GM20431 (cell line): Measurements from ENCODE around the gene MOSMO.
"Not testable (repeated sequence)": the region's sequence is repeated elsewhere in the genome, so short reads cannot be mapped to it uniquely, and the experiment has no call there.

Experiments
- in situ Hi-C: fragments of 300-500 bp; cut with MseI, MboI; formaldehyde crosslinking; loops from one replicate; pipeline ENCODE4 v1.15.0; 2020; ENCODE audit warnings: low sequenced_read_pairs; ENCODE audit not compliant: unreplicated experiment

MOSMO gene

DNA sequence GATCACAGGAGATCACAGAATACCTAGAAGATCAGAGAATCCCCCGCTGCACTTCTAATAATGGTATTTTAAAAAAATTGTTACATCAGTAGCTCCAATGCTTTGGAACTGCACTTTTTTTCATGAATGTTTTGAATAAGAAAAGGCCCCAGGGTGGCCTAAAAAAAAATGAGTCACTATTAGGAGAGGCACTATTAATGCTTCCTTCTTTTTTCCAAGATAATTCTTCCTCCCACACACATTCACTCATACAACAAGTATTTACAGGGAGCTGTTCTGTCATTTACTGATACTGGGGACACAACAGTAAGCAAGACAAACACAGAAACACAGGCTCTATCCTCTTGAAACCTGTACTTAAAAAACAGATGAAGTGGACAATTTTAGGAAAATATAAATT, 6.3 kb upstream of the MOSMO start:
- in situ Hi-C loops, result loop anchor here (5.0 kb wide), 1 partner anchor 76 kb away; no protein-coding TSS in a partner anchor

- in situ Hi-C loops, result loop anchor here (5.0 kb wide), 1 partner anchor 75 kb away; no protein-coding TSS in a partner anchor
Measured at GRCh38 chr16:22002047-22002446, 5.9 kb upstream of the MOSMO start.

- in situ Hi-C loops, result loop anchor here (5.0 kb wide), 1 partner anchor 74 kb away; no protein-coding TSS in a partner anchor
Measured at GRCh38 chr16:22003195-22003594, 4.7 kb upstream of the MOSMO start.

DNA sequence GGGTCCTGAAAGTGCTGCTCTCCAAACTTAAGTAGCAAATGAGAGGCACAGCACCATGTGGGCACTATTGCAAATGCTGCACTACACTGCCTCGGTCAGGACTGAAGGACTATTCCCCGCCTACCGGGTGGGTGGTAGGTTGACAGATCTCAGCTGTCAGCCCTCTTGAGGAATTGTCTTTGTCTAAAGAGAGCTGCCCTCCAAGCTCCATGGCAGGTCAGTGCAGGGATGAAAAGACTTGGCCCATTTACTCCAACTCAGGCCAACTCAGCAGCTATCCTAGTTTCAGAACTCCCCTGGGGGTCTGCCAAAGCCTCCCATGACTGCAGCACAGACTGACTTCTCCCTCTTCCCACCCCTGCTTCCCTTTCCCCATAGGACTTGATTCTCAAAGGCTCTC, 3.6 kb upstream of the MOSMO start:
- in situ Hi-C loops, result loop anchor here (5.0 kb wide), 1 partner anchor 73 kb away; no protein-coding TSS in a partner anchor

DNA sequence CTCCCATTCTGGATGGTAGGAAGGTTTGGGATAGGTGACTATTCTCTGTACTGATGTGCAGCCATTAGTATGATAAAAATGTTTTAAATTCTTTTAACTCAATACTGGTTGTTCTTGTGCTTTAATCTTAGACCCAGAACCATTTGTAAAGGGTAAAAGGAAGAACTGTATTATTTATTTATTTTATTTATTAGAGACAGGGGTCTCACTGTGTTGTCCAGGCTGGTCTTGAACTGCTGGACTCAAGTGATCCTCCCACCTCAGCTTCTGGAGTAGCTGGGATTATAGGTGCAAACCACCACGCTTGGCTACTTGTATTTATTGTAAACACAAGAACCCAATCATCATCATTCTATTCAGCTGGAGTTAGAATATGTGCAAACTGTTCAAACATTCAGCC, 2.2 kb upstream of the MOSMO start:
- in situ Hi-C loops, result no loop called here

- in situ Hi-C loops, result no loop called here
Measured at GRCh38 chr16:22006636-22007035, 1.3 kb upstream of the MOSMO start.

GRCh38 chr16:22007159-22007508, 777 bp upstream of the MOSMO start:
- in situ Hi-C loops, result no loop called here

- in situ Hi-C loops, result no loop called here
Measured at GRCh38 chr16:22008215-22009059, 526 bp downstream of the MOSMO start.

DNA sequence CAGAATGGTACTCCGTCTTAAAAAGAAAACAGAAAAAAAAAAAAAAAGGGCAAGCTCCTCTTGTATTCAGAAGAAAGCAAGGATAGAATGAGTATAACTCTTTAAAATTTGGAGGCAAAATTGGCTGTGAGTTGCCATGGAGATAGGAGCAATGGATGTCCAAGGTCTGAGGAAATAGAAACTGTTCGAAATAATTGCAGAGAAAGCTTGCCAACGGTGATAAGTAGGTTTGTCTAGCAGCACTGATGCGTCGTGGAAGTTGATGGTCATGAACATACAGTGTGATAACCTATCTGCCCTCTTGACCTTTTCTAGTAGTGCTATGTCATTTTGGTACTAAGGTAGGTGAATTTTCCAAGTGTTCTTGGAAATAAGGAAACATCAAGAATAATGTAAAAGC, 3.0 kb downstream of the MOSMO start:
- in situ Hi-C loops, result no loop called here

- in situ Hi-C loops, result no loop called here
Measured at GRCh38 chr16:22012241-22012640, 4.3 kb downstream of the MOSMO start.

- in situ Hi-C loops, result no loop called here
Measured at GRCh38 chr16:22013486-22013885, 5.6 kb downstream of the MOSMO start.

- in situ Hi-C loops, result no loop called here
Measured at GRCh38 chr16:22014271-22014873, 6.5 kb downstream of the MOSMO start.

- in situ Hi-C loops, result no loop called here
Measured at GRCh38 chr16:22016927-22017326, 9.0 kb downstream of the MOSMO start.

GRCh38 chr16:22018559-22018958, 10.6 kb downstream of the MOSMO start:
- in situ Hi-C loops, result no loop called here

- in situ Hi-C loops, result no loop called here
Measured at GRCh38 chr16:22022151-22022550, 14.2 kb downstream of the MOSMO start.

- in situ Hi-C loops, result no loop called here
Measured at GRCh38 chr16:22023505-22023904, 15.6 kb downstream of the MOSMO start.

DNA sequence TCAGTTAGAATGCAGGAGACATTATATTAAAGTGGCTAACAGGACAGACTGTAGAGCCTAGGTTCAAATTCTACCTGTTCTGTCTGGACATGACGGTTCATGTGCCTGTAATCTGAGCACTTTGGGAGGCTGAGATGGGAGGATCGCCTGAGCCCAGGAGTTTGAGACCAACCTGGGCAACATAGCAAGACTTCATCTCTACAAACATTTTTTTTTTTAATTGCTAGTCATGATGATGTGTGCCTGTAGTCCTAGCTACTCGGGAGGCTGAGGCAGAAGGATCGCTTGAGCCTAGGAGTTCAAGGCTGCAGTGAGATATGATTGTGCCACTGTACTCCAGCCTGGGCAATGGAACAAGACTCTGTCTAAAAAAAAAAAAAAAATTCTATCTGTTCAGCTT, 16.9 kb downstream of the MOSMO start:
- in situ Hi-C loops, result not testable (repeated sequence)

- in situ Hi-C loops, result no loop called here
Measured at GRCh38 chr16:22027633-22028032, 19.7 kb downstream of the MOSMO start.

DNA sequence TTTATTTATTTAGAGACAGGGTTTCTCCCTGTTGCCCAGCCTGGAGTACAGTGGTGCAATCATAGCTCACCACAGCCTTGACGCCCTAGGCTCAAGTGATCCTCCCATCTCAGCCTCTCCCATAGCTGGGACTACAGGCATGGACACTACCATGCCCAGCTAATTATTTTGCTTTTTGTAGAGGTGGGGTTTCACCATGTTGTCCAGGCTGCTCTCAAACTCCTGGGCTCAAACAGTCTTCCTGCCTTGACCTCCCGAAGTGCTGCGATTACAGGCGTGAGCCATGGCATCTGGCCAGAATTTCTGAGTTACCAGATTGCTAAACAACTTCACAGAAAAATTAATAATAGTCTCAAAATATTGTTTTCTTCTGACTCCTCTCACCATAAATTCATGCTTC, 21.7 kb downstream of the MOSMO start:
- in situ Hi-C loops, result no loop called here

DNA sequence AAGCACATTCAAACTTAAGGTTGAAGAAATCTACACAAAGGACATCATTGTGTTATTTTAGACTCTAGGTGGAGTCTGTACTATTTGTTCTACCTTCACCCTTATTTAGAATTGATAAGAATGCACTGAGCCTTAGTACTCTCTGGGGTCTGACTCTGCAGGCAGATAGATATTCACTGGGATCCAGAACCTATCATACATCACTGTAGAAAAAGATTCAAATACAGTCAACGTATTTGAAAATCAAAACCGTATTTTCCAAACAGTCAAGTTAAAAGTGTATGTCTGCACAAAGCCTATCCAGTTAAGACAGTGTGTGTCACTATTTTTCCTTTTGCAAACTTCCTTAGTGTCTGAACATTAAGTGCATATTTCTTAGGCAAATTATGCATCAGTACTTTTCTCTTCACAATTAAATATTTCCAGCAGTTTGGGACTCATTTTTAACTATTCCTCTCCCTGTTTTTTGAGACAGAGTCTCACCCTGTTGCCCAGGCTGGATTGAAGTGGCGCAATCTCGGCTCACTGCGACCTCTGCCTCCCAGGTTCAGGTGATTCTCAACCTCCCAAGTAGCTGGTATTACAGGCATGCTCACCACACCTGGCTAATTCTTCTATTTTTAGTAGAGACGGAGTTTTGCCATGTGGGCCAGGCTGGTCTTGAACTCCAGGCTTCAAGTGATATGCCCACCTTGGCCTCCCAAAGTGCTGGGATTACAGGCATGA, 22.3 kb downstream of the MOSMO start:
- in situ Hi-C loops, result no loop called here
